Jurkat, Clone E6-1 (cell line): Measurements from ENCODE around the gene PTPRE.

Experiments used
- DNase-seq: peaks from one replicate; pipeline ENCODE4 v3.0.0-alpha.2; 2011; ENCODE audit warnings: low read depth, low spot score
- H3K4me3 ChIP-seq: 2 replicates; pipeline ENCODE4 v1.5.1; 2011; ENCODE audit warnings: mild to moderate bottlenecking, low read length, control low read depth, moderate library complexity

The PTPRE gene

GRCh38 chr10:127920306-127921074 lies 13.6 kb downstream of the PTPRE start:
- no peak for DNase-seq
- H3K4me3 ChIP-seq = no peak overlapping the region

GRCh38 chr10:127921075-127921752 lies 14.3 kb downstream of the PTPRE start:
- no peak overlapping the region for H3K4me3 ChIP-seq
- DNase-seq = no peak

- DNase-seq = no peak
- no peak overlapping the region for H3K4me3 ChIP-seq
Observed at GRCh38 chr10:127921753-127922145, 14.8 kb downstream of the PTPRE start.

GRCh38 chr10:127922206-127922605 lies 15.3 kb downstream of the PTPRE start:
- no peak overlapping the region for H3K4me3 ChIP-seq
- no peak for DNase-seq

GRCh38 chr10:127922675-127923366 lies 15.9 kb downstream of the PTPRE start:
- DNase-seq = no peak
- H3K4me3 ChIP-seq = no peak overlapping the region

GRCh38 chr10:127923646-127924045 lies 16.7 kb downstream of the PTPRE start:
- DNase-seq = no peak

GRCh38 chr10:127925471-127926207 lies 18.7 kb downstream of the PTPRE start:
- H3K4me3 ChIP-seq = no peak overlapping the region
- no peak for DNase-seq

More at GRCh38 chr10:127923646-127924045, 16.7 kb downstream of the PTPRE start:
- no peak overlapping the region for H3K4me3 ChIP-seq

- DNase-seq = no peak
- no peak overlapping the region for H3K4me3 ChIP-seq
Observed at GRCh38 chr10:127926455-127926854, 19.6 kb downstream of the PTPRE start.

- no peak for DNase-seq
- no peak overlapping the region for H3K4me3 ChIP-seq
Observed at GRCh38 chr10:127928021-127928806, 21.3 kb downstream of the PTPRE start.

GRCh38 chr10:127932521-127933270 lies 25.8 kb downstream of the PTPRE start:
- H3K4me3 ChIP-seq = no peak overlapping the region
- no peak for DNase-seq

GRCh38 chr10:127933271-127933670 lies 26.4 kb downstream of the PTPRE start:
- H3K4me3 ChIP-seq = no peak overlapping the region
- no peak for DNase-seq

- no peak for DNase-seq
- no peak overlapping the region for H3K4me3 ChIP-seq
Observed at GRCh38 chr10:127934383-127934782, 27.5 kb downstream of the PTPRE start.

- no peak overlapping the region for H3K4me3 ChIP-seq
- DNase-seq = no peak
Observed at GRCh38 chr10:127935071-127935561, 28.2 kb downstream of the PTPRE start.

- H3K4me3 ChIP-seq = no peak overlapping the region
- DNase-seq = no peak
Observed at GRCh38 chr10:127937069-127937468, 30.2 kb downstream of the PTPRE start.

- DNase-seq = no peak
- no peak overlapping the region for H3K4me3 ChIP-seq
Observed at GRCh38 chr10:127937915-127938463, 31.1 kb downstream of the PTPRE start.

GRCh38 chr10:127939786-127940330 lies 33.0 kb downstream of the PTPRE start:
- DNase-seq = no peak
- no peak overlapping the region for H3K4me3 ChIP-seq

GRCh38 chr10:127940866-127941640 lies 34.1 kb downstream of the PTPRE start:
- DNase-seq = no peak
- no peak overlapping the region for H3K4me3 ChIP-seq
